ENCODE measurements around the gene AKR1B15.

The AKR1B15 gene

DNA sequence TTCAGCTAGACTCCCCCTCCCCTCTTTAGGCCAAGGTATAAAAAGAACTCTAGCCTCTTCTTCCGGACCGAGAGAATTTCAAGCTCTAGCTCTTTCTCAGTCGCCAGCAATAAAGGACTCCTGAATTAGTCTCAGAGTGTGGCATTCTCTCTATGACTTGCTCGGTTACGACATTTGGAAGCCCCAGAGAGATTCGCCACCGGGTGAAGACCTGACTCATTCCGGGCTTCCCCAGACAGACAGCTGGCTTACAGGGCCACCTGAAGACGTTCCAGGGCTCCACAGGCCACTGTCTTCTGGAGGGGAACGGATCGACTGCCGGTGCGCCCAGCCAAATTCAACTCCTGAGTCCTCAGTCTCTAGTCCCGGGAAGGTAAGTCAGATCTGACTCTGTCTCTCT is at the start of gene AKR1B15:
Gene AKR1B15 (plus strand): TSS at position 234 of the 400 bp plus-strand sequence. CDS start 15,510 bp downstream, outside the sequence.
- H3K36me3 ChIP-seq (ENCODE audit: insufficient read depth, low read length) = no peaks in the 10 kb centered on the region
- TF ChIP-seq EZH2 (IDR thresholded peaks at IDR 0.05) = no peak
- no peak for TF ChIP-seq FOXP2 (optimal IDR thresholded peaks at IDR 0.05; ENCODE audit: control extremely low read depth, extremely low read length, insufficient read depth)
- TF ChIP-seq POLR2AphosphoS5 (IDR thresholded peaks at IDR 0.05; ENCODE audit: borderline replicate concordance, low read depth, low read length) = no peak
- no peak within 1 kb of the TSS for H3K27ac ChIP-seq
- H3K4me3 ChIP-seq = peak within 1 kb of the TSS; percentile 68
- no peaks in the 10 kb centered on the region for H3K9me3 ChIP-seq (ENCODE audit: low read depth, low read length)
- no peak for DNase-seq (ENCODE audit: low read depth, low spot score)
- H3K9ac ChIP-seq (ENCODE audit: insufficient read length) = no peak within 1 kb of the TSS

DNA sequence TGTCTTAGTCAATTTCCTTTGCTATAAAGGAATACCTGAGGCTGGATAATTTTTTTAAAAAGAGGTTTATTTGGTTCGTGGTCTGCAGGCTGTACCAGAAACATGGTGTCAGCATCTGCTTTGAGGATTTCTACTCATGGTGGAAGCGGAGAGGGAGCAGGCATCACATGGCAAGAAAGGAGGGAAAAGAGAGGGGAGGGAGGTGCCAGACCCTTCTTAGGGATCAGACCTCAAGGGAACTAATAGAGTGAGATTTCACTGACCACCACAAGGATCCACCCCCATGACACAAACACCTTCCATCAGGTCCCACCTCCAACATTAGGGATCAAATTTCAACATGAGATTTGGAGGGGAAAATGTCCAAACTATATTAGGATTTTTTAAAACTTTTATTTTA is 48.5 kb upstream of the AKR1B15 start:
- DNase-seq (ENCODE audit: low read depth, low spot score) = no peak
- Histone ChIP-seq H3K9me3 (ENCODE audit: low read depth, low read length) (no peaks in the 10 kb centered on the region), H3K4me3 (no peak overlapping the region), H3K27ac (no peak overlapping the region), H3K36me3 (ENCODE audit: insufficient read depth, low read length) (no peaks in the 10 kb centered on the region), H3K9ac (ENCODE audit: insufficient read length) (no peak overlapping the region)
- TF ChIP-seq EZH2 (IDR thresholded peaks at IDR 0.05) (no peak), POLR2AphosphoS5 (IDR thresholded peaks at IDR 0.05; ENCODE audit: borderline replicate concordance, low read depth, low read length) (no peak), FOXP2 (optimal IDR thresholded peaks at IDR 0.05; ENCODE audit: control extremely low read depth, extremely low read length, insufficient read depth) (no peak)

DNA sequence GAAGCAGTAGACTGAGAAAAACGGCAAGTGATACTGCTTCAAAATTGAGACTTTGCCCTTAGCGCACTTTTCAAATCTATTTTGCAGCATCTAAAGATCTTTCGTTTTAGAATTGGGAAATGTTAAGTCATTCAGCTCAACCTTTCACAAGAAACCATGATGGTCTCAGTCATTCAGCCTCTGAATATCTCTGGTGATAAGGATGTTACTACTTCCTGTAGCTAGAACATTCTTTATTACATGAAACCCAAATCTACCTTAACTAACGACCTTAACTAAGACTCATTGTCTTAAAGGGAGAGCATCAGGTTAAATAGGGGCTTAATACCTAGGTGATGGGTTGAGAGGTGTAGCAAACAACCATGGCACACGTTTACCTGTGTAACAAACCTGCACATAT is 47.9 kb upstream of the AKR1B15 start:
- TF ChIP-seq EZH2 (IDR thresholded peaks at IDR 0.05) (no peak), FOXP2 (optimal IDR thresholded peaks at IDR 0.05; ENCODE audit: control extremely low read depth, extremely low read length, insufficient read depth) (no peak), POLR2AphosphoS5 (IDR thresholded peaks at IDR 0.05; ENCODE audit: borderline replicate concordance, low read depth, low read length) (no peak)
- Histone ChIP-seq H3K9ac (ENCODE audit: insufficient read length) (no peak overlapping the region), H3K9me3 (ENCODE audit: low read depth, low read length) (no peaks in the 10 kb centered on the region), H3K36me3 (ENCODE audit: insufficient read depth, low read length) (no peaks in the 10 kb centered on the region), H3K4me3 (no peak overlapping the region), H3K27ac (no peak overlapping the region)
- DNase-seq (ENCODE audit: low read depth, low spot score) = no peak

GRCh38 chr7:134502463-134503371 is 46.2 kb upstream of the AKR1B15 start:
- Histone ChIP-seq H3K9ac (ENCODE audit: insufficient read length) (no peak overlapping the region), H3K9me3 (ENCODE audit: low read depth, low read length) (no peaks in the 10 kb centered on the region), H3K4me3 (no peak overlapping the region), H3K27ac (no peak overlapping the region), H3K36me3 (ENCODE audit: insufficient read depth, low read length) (no peaks in the 10 kb centered on the region)
- no peak for TF ChIP-seq FOXP2 (optimal IDR thresholded peaks at IDR 0.05; ENCODE audit: control extremely low read depth, extremely low read length, insufficient read depth)
- no peak for TF ChIP-seq POLR2AphosphoS5 (IDR thresholded peaks at IDR 0.05; ENCODE audit: borderline replicate concordance, low read depth, low read length)
- TF ChIP-seq EZH2 (IDR thresholded peaks at IDR 0.05) = no peak
- DNase-seq (ENCODE audit: low read depth, low spot score) = no peak

GRCh38 chr7:134504660-134505164 is 44.2 kb upstream of the AKR1B15 start:
- H3K9ac ChIP-seq (ENCODE audit: insufficient read length) = no peak overlapping the region
- H3K27ac ChIP-seq = no peak overlapping the region
- no peak for DNase-seq (ENCODE audit: low read depth, low spot score)
- H3K4me3 ChIP-seq = no peak overlapping the region
- H3K9me3 ChIP-seq (ENCODE audit: low read depth, low read length) = no peaks in the 10 kb centered on the region
- TF ChIP-seq FOXP2 (optimal IDR thresholded peaks at IDR 0.05; ENCODE audit: control extremely low read depth, extremely low read length, insufficient read depth) (no peak), POLR2AphosphoS5 (IDR thresholded peaks at IDR 0.05; ENCODE audit: borderline replicate concordance, low read depth, low read length) (no peak), EZH2 (IDR thresholded peaks at IDR 0.05) (no peak)
- no peaks in the 10 kb centered on the region for H3K36me3 ChIP-seq (ENCODE audit: insufficient read depth, low read length)

- Histone ChIP-seq H3K9me3 (ENCODE audit: low read depth, low read length) (no peaks in the 10 kb centered on the region), H3K9ac (ENCODE audit: insufficient read length) (no peak overlapping the region), H3K4me3 (no peak overlapping the region), H3K36me3 (ENCODE audit: insufficient read depth, low read length) (no peaks in the 10 kb centered on the region), H3K27ac (no peak overlapping the region)
- no peak for TF ChIP-seq FOXP2 (optimal IDR thresholded peaks at IDR 0.05; ENCODE audit: control extremely low read depth, extremely low read length, insufficient read depth)
- TF ChIP-seq POLR2AphosphoS5 (IDR thresholded peaks at IDR 0.05; ENCODE audit: borderline replicate concordance, low read depth, low read length) = no peak
- no peak for TF ChIP-seq EZH2 (IDR thresholded peaks at IDR 0.05)
- no peak for DNase-seq (ENCODE audit: low read depth, low spot score)
Measured at GRCh38 chr7:134505856-134506255, 43.1 kb upstream of the AKR1B15 start.

- Histone ChIP-seq H3K9me3 (ENCODE audit: low read depth, low read length) (no peaks in the 10 kb centered on the region), H3K27ac (no peak overlapping the region), H3K36me3 (ENCODE audit: insufficient read depth, low read length) (no peaks in the 10 kb centered on the region), H3K9ac (ENCODE audit: insufficient read length) (no peak overlapping the region), H3K4me3 (no peak overlapping the region)
- no peak for DNase-seq (ENCODE audit: low read depth, low spot score)
- TF ChIP-seq POLR2AphosphoS5 (IDR thresholded peaks at IDR 0.05; ENCODE audit: borderline replicate concordance, low read depth, low read length) (no peak), FOXP2 (optimal IDR thresholded peaks at IDR 0.05; ENCODE audit: control extremely low read depth, extremely low read length, insufficient read depth) (no peak), EZH2 (IDR thresholded peaks at IDR 0.05) (no peak)
Measured at GRCh38 chr7:134509010-134509409, 39.9 kb upstream of the AKR1B15 start.

GRCh38 chr7:134510646-134511045 is 38.3 kb upstream of the AKR1B15 start:
- no peak overlapping the region for H3K4me3 ChIP-seq
- TF ChIP-seq FOXP2 (optimal IDR thresholded peaks at IDR 0.05; ENCODE audit: control extremely low read depth, extremely low read length, insufficient read depth) = no peak
- TF ChIP-seq POLR2AphosphoS5 (IDR thresholded peaks at IDR 0.05; ENCODE audit: borderline replicate concordance, low read depth, low read length) = no peak
- TF ChIP-seq EZH2 (IDR thresholded peaks at IDR 0.05) = no peak
- H3K9me3 ChIP-seq (ENCODE audit: low read depth, low read length) = no peaks in the 10 kb centered on the region
- H3K27ac ChIP-seq = no peak overlapping the region
- H3K9ac ChIP-seq (ENCODE audit: insufficient read length) = no peak overlapping the region
- H3K36me3 ChIP-seq (ENCODE audit: insufficient read depth, low read length) = no peaks in the 10 kb centered on the region
- DNase-seq (ENCODE audit: low read depth, low spot score) = no peak

Measured in SK-N-MC (cell line).